GM12801 (cell line): ENCODE data around the gene PGAP1.

Source experiments
- TF ChIP-seq, protein P1 (sequence below): IDR thresholded peaks from one replicate; pipeline ENCODE4 v1.5.1; 2011; ENCODE audit warnings: control low read depth; ENCODE audit not compliant: insufficient read length; ENCODE audit errors: extremely low read depth

PGAP1 gene

DNA sequence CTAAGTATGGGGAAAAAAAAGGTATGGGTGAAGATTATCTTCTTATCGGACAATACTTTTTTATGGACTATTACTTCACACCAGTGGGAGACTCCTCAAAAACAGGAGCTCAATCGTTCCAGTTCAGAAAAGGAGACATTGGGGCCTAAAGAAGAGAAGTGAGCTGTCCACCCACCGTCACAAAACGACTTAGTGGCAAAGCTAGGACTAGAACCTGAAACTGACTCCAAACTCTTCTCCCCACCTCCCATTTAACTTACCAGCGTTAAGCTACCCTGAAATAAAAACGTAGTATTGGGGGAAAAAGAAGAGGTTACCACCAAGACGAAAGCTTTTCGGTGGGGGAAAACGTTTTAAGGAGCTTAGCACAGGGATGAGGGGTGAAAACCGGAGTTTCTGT lies 127.5 kb downstream of the PGAP1 start:
- TF ChIP-seq, protein P1, sequence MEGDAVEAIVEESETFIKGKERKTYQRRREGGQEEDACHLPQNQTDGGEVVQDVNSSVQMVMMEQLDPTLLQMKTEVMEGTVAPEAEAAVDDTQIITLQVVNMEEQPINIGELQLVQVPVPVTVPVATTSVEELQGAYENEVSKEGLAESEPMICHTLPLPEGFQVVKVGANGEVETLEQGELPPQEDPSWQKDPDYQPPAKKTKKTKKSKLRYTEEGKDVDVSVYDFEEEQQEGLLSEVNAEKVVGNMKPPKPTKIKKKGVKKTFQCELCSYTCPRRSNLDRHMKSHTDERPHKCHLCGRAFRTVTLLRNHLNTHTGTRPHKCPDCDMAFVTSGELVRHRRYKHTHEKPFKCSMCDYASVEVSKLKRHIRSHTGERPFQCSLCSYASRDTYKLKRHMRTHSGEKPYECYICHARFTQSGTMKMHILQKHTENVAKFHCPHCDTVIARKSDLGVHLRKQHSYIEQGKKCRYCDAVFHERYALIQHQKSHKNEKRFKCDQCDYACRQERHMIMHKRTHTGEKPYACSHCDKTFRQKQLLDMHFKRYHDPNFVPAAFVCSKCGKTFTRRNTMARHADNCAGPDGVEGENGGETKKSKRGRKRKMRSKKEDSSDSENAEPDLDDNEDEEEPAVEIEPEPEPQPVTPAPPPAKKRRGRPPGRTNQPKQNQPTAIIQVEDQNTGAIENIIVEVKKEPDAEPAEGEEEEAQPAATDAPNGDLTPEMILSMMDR = no peak

GRCh38 chr2:196792865-196793264 lies 133.6 kb downstream of the PGAP1 start:
- TF ChIP-seq, protein P1 = no peak

DNA sequence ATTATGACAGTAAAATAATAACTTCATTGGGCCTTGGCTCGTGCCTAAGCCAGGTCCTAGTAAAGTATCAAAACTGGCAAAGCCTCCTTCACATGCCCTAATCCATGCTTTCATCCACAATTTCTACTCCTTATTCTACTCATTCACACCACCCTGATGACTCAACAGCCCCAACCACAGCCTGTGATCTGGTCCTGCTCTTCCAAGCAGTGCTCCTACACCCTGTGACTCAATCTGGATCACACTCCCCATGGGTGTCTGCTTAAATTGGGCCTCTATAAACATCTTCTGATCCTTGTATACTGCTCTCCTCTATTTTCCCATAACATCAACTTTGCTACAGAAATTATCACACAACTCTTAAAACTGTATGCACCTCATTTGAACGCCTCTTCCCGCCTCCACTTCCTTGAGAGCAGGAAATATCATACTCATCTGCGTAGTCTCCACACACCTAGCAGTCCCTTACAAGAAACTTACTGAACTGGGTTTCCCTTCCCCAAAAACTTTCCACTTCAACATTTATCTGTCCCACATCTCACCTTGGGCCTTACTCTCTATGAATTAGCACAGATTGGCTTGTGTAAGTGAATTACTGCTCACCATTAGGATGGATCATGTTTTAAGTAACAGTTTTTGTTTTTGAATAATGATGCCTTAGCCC lies 142.9 kb downstream of the PGAP1 start:
- TF ChIP-seq, protein P1 = no peak
